Upper lobe of left lung (tissue), 4 donors: ENCODE results near the gene CDHR4.

ENCODE experiments used
- POLR2A ChIP-seq, 4 donors: fragments of 450-650 bp; IDR thresholded peaks; one replicate each; pipeline ENCODE4 v1.5.1; 2016 to 2017; ENCODE audit warnings: antibody characterized with exemption in 4 of 4, mild to moderate bottlenecking in 2 of 4
- TF ChIP-seq, protein P1 (sequence below), 6 experiments: fragments of 450-650 bp in 4 of 6; fragments of 200-600 bp in 2 of 6; sonication (generic) in 2 of 6; IDR thresholded peaks; one replicate each; pipeline ENCODE4 v1.5.1; 2016 to 2019; ENCODE audit warnings: antibody characterized with exemption in 6 of 6

DNA sequence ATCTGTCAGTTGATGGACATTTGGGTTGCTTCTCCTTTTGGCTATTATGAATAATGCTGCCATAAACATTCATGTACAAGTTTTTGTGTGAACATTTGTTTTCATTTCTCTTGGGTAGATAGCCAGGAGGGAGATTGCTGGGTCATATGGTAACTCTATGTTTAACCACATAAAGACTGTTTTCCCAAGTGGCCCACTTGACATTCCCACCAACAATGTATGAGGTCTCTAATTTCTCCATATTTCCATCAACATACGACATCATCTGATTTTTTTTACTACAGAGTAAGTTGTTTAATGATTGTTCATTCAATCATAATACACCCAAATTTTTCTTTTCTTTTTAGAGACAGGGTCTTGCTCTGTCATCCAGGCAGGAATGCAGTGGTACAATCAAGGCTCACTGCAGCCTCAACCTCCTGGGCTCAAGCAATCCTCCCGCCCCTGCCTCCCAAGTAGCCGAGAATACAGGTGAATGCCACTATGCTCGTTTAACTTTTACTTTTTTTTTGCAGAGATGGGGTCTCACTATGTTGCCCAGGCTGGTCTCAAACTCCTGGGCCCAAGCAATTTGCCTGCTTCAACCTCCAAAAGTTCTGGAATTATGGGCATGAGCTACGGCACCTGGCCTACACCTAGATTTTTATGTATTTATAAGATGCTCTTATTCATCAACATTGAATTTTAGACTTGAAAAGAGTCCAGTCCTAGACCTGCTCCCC, 20.2 kb downstream of the CDHR4 start:
- TF ChIP-seq, protein P1, sequence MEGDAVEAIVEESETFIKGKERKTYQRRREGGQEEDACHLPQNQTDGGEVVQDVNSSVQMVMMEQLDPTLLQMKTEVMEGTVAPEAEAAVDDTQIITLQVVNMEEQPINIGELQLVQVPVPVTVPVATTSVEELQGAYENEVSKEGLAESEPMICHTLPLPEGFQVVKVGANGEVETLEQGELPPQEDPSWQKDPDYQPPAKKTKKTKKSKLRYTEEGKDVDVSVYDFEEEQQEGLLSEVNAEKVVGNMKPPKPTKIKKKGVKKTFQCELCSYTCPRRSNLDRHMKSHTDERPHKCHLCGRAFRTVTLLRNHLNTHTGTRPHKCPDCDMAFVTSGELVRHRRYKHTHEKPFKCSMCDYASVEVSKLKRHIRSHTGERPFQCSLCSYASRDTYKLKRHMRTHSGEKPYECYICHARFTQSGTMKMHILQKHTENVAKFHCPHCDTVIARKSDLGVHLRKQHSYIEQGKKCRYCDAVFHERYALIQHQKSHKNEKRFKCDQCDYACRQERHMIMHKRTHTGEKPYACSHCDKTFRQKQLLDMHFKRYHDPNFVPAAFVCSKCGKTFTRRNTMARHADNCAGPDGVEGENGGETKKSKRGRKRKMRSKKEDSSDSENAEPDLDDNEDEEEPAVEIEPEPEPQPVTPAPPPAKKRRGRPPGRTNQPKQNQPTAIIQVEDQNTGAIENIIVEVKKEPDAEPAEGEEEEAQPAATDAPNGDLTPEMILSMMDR (IDR thresholded peaks at IDR 0.05): no peak
- TF ChIP-seq POLR2A (IDR thresholded peaks at IDR 0.05): no peak
